WTC11 (cell line): Measurements from ENCODE around the gene TBL1XR1. TPM values are rescaled to one million over a fixed set of nuclear protein-coding genes. Genes with fewer than 3 reads are reported as not detected.

Source experiments
- ATAC-seq: fragments of 200-7000 bp; cut with Tn5 transposase; 2 replicates; pipeline ENCODE4 v1.10.0; 2021; ENCODE audit warnings: mild to moderate bottlenecking, moderate library complexity
- CTCF ChIA-PET: fragments of 300-600 bp; sonication (Branson Sonifier 250); formaldehyde crosslinking; loops from one replicate; lab custom pipeline; 2021; ENCODE audit warnings: antibody characterized with exemption; lab: Charles Lee
- POLR2A ChIA-PET: fragments of 350-600 bp; sonication (Branson Sonifier 250); formaldehyde crosslinking; loops from one replicate; lab custom pipeline; 2021; ENCODE audit warnings: antibody characterized with exemption; lab: Charles Lee
- DNase-seq: peaks from one replicate; pipeline ENCODE4 v3.0.0; 2021; ENCODE audit warnings: low spot score
- H3K27ac Mint-ChIP-seq: 2 replicates; pipeline ENCODE4 v1.8.0; 2021; ENCODE audit warnings: mixed read lengths
- H3K27me3 Mint-ChIP-seq: 2 replicates; pipeline ENCODE4 v1.8.0; 2021; ENCODE audit warnings: low read depth, mild to moderate bottlenecking, moderate library complexity, mixed read lengths
- H3K36me3 Mint-ChIP-seq: 2 replicates; pipeline ENCODE4 v1.8.0; 2021; ENCODE audit warnings: mixed read lengths
- H3K4me1 Mint-ChIP-seq: 2 replicates; pipeline ENCODE4 v1.8.0; 2022; ENCODE audit warnings: mixed read lengths
- H3K4me3 Mint-ChIP-seq: 2 replicates; pipeline ENCODE4 v1.8.0; 2021; ENCODE audit warnings: mild to moderate bottlenecking, moderate library complexity, mixed read lengths
- H3K9me3 Mint-ChIP-seq: 2 replicates; pipeline ENCODE4 v1.8.0; 2021; ENCODE audit warnings: mixed read lengths
- AFF4 ChIP-seq: sonication (generic); formaldehyde crosslinking; IDR thresholded peaks from 2 replicates; pipeline ENCODE4 v1.8.1; 2023; ENCODE audit warnings: mild to moderate bottlenecking, missing genetic modification reagents, borderline replicate concordance
- HMGA2 ChIP-seq: fragments of 250-450 bp; sonication (Bioruptor Pico); IDR thresholded peaks from 2 replicates; pipeline ENCODE4 v1.4.0; 2021; ENCODE audit warnings: mild to moderate bottlenecking, moderate library complexity
- IRF1 ChIP-seq: sonication (generic); formaldehyde crosslinking; IDR thresholded peaks from 2 replicates; pipeline ENCODE4 v1.8.0; 2023; ENCODE audit warnings: missing genetic modification reagents
- JAZF1 ChIP-seq: fragments of 250-450 bp; sonication (Bioruptor Pico); IDR thresholded peaks from 2 replicates; pipeline ENCODE4 v1.9.0; 2021; ENCODE audit warnings: moderate library complexity, mild to moderate bottlenecking, inconsistent platforms
- MXD4 ChIP-seq: fragments of 250-450 bp; sonication (Bioruptor Pico); IDR thresholded peaks from 2 replicates; pipeline ENCODE4 v1.8.0; 2021; ENCODE audit warnings: mild to moderate bottlenecking, moderate library complexity, borderline replicate concordance
- MYBL2 ChIP-seq: sonication (generic); formaldehyde crosslinking; IDR thresholded peaks from 2 replicates; pipeline ENCODE4 v1.8.1; 2023; ENCODE audit warnings: mild to moderate bottlenecking, moderate library complexity, missing genetic modification reagents
- NR3C1 ChIP-seq: sonication (generic); formaldehyde crosslinking; conservative IDR thresholded peaks from 2 replicates; pipeline ENCODE4 v1.8.1; 2023; ENCODE audit warnings: low read depth, mild to moderate bottlenecking, missing genetic modification reagents
- PRRX2 ChIP-seq: fragments of 250-450 bp; sonication (Bioruptor Pico); IDR thresholded peaks from 2 replicates; pipeline ENCODE4 v1.8.0; 2021; ENCODE audit warnings: mild to moderate bottlenecking
- ZNF512 ChIP-seq: sonication (generic); formaldehyde crosslinking; IDR thresholded peaks from 2 replicates; pipeline ENCODE4 v1.8.1; 2022; ENCODE audit warnings: missing genetic modification reagents, borderline replicate concordance
- ZNF532 ChIP-seq: fragments of 250-450 bp; sonication (Bioruptor Pico); IDR thresholded peaks from 2 replicates; pipeline ENCODE4 v1.9.0; 2021; ENCODE audit warnings: mild to moderate bottlenecking, borderline replicate concordance
- total RNA-seq: library from RNA; stranded (reverse); gene quantifications from 3 replicates; pipeline ENCODE4 v1.2.3, GENCODE V29; 2021
- TF ChIP-seq, protein P1 (sequence below): fragments of 250-450 bp; sonication (Bioruptor Pico); IDR thresholded peaks from 2 replicates; pipeline ENCODE4 v1.8.0; 2021; ENCODE audit warnings: mild to moderate bottlenecking
- TF ChIP-seq, protein P2 (sequence below): fragments of 200-600 bp; IDR thresholded peaks from 2 replicates; pipeline ENCODE4 v1.8.0; 2022; ENCODE audit warnings: antibody characterized with exemption
- TF ChIP-seq, protein P3 (sequence below): fragments of 250-450 bp; sonication (Bioruptor Pico); IDR thresholded peaks from 2 replicates; pipeline ENCODE4 v1.9.0; 2021; ENCODE audit warnings: mild to moderate bottlenecking

TBL1XR1 gene
- total RNA-seq, 1 experiment from 2014 or later: 148 TPM

DNA sequence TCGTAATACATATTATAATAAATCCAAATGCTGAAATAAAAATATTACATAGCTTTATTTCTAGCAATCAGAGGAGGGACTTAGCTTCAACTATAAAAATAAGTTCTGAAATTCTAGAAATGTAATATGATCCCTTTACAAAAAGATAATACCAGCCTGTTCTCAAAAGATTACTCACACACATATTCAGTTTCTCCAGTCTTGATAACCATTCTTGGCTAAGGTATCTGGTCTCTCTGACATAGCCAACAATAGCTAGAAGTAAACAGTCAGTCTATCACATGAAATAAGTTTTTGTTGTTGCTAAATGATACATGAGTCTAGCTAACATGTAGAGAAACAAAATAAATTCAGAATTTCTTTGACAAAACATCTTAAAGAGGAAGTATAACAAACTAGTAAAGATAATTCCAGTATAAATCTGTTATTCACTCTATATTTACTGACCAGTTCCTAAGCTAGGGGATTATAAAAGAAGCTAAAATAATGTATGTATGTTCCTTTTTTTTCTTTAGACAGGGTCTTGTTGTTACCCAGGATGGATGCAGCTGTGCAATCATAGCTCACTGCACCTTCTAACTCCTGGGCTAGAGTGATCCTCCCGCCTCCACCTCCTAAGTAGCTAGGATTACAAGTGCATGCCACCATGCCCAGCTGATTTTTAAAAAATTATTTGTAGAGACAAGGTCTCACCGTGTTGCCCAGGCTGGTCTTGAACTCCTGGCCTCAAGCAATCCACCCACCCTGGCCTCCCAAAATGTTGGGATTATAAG lies 170.6 kb downstream of the TBL1XR1 start:
- DNase-seq (no peak), ATAC-seq (no peak)

GRCh38 chr3:177015881-177016280 lies 181.4 kb downstream of the TBL1XR1 start:
- Mint-ChIP-seq H3K27ac (peak overlapping the region; percentile 57), H3K27me3 (no peaks in the 10 kb centered on the region), H3K4me1 (peaks cover 31% of the 10 kb centered on the region), H3K9me3 (no peaks in the 10 kb centered on the region), H3K4me3 (no peak overlapping the region), H3K36me3 (peaks cover 6% of the 10 kb centered on the region)
- ChIA-PET CTCF (no interaction called here), POLR2A (no interaction called here)
- ATAC-seq: no peak
- DNase-seq: no peak
- TF ChIP-seq, protein P1, sequence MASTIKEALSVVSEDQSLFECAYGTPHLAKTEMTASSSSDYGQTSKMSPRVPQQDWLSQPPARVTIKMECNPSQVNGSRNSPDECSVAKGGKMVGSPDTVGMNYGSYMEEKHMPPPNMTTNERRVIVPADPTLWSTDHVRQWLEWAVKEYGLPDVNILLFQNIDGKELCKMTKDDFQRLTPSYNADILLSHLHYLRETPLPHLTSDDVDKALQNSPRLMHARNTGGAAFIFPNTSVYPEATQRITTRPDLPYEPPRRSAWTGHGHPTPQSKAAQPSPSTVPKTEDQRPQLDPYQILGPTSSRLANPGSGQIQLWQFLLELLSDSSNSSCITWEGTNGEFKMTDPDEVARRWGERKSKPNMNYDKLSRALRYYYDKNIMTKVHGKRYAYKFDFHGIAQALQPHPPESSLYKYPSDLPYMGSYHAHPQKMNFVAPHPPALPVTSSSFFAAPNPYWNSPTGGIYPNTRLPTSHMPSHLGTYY (CRISPR knock-in tag): no peak
- TF ChIP-seq, protein P2, sequence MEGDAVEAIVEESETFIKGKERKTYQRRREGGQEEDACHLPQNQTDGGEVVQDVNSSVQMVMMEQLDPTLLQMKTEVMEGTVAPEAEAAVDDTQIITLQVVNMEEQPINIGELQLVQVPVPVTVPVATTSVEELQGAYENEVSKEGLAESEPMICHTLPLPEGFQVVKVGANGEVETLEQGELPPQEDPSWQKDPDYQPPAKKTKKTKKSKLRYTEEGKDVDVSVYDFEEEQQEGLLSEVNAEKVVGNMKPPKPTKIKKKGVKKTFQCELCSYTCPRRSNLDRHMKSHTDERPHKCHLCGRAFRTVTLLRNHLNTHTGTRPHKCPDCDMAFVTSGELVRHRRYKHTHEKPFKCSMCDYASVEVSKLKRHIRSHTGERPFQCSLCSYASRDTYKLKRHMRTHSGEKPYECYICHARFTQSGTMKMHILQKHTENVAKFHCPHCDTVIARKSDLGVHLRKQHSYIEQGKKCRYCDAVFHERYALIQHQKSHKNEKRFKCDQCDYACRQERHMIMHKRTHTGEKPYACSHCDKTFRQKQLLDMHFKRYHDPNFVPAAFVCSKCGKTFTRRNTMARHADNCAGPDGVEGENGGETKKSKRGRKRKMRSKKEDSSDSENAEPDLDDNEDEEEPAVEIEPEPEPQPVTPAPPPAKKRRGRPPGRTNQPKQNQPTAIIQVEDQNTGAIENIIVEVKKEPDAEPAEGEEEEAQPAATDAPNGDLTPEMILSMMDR: no peak
- TF ChIP-seq MYBL2 (CRISPR knock-in tag): no peak
- TF ChIP-seq ZNF532 (CRISPR knock-in tag): no peak
- no peak for TF ChIP-seq NR3C1 (CRISPR knock-in tag)
- no peak for TF ChIP-seq MXD4
- TF ChIP-seq, protein P3, sequence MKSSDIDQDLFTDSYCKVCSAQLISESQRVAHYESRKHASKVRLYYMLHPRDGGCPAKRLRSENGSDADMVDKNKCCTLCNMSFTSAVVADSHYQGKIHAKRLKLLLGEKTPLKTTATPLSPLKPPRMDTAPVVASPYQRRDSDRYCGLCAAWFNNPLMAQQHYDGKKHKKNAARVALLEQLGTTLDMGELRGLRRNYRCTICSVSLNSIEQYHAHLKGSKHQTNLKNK (CRISPR knock-in tag): no peak

More for the DNA sequence above, 170.6 kb downstream of the TBL1XR1 start:
- H3K27me3 Mint-ChIP-seq: no peaks in the 10 kb centered on the region
- H3K9me3 Mint-ChIP-seq: no peaks in the 10 kb centered on the region
- no peak overlapping the region for H3K4me3 Mint-ChIP-seq
- H3K36me3 Mint-ChIP-seq: peaks cover 36% of the 10 kb centered on the region
- H3K27ac Mint-ChIP-seq: peak overlapping the region; percentile 32; the same call in 1 of the 2 replicates
- H3K4me1 Mint-ChIP-seq: no peaks in the 10 kb centered on the region
- TF ChIP-seq IRF1 (CRISPR knock-in tag) (no peak), JAZF1 (no peak), NR3C1 (CRISPR knock-in tag) (no peak), PRRX2 (CRISPR knock-in tag) (no peak), HMGA2 (CRISPR knock-in tag) (no peak), ZNF512 (no peak), AFF4 (no peak)
- POLR2A ChIA-PET: no interaction called here
- CTCF ChIA-PET: no interaction called here
